GM18868 (cell line): ENCODE measurements around the gene BICC1.
"Not testable (repeated sequence)": the region's sequence is repeated elsewhere in the genome, so short reads cannot be mapped to it uniquely, and the experiment has no call there.

Source experiments
- ATAC-seq: cut with Tn5 transposase; IDR thresholded peaks from one replicate; pipeline ENCODE4 v1.9.1; 2021; ENCODE audit warnings: mild to moderate bottlenecking, moderate library complexity; ENCODE audit not compliant: unreplicated experiment

BICC1 gene

DNA sequence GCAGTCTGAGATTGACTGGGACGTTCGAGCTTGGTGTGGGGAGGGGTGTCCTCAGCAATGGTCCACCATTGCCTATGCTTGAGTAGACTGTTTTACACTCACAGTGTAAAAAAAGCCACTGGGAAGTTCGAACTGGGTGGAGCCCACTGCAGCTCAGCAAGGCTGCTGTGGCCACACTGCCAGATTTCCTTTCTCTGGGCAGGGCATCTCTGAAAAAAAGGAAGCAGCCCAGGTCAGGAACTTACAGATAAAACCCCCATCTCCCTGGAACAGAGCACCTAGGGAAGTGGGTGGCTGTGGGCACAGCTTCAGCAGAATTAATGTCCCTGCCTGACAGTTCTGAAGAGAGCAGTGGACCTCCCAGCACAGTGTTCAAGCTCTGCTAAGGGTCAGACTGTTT, 80.3 kb downstream of the BICC1 start:
- ATAC-seq, result no peak

DNA sequence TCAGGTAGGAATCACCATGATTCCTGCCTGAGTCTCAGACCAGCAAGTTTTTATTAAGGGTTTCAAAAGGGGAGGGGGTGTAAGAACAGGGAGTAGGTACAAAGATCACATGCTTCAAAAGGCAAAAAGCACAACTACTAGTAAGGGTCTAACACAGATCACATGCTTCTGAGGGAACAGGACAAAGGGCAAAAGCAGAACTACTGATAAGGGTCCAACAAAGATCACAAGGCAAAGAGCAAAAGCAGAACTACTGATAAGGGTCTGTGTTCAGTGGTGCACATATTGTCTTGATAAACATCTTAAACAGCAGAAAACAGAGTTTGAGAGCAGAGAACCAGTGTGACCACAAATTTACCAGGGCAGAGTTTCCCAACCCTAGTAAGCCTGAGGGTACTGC, 84.5 kb downstream of the BICC1 start:
- not testable (repeated sequence) for ATAC-seq

DNA sequence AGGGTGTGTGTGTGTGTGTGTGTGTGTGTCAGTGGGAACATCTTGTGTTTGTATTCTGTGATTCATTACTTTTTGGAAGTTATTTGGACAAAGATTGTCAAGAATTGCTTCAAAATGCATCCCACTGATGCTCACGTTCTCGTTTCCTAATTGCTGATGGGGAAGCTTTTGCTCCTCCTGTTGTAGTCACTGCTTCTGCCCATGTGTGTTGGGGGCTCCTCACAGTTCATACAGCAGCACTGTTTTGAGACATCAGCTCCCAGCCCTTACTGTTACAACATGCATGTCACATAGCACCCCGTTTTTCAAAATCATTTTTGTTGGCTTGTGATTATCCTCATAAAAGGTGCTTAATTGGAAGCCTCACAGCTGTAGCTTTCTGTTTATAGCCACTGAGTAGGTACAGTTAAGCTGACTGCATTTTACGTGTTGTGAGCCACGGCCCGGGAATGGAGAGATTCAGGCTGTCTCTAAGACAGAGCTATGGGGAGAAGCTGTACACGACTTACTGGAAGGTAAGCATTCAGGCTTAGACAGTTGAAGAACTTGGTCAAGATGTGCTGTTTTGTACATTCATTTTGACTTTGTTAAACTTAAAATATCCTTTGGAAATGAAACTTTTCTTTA, 87.4 kb downstream of the BICC1 start:
- ATAC-seq, result no peak

DNA sequence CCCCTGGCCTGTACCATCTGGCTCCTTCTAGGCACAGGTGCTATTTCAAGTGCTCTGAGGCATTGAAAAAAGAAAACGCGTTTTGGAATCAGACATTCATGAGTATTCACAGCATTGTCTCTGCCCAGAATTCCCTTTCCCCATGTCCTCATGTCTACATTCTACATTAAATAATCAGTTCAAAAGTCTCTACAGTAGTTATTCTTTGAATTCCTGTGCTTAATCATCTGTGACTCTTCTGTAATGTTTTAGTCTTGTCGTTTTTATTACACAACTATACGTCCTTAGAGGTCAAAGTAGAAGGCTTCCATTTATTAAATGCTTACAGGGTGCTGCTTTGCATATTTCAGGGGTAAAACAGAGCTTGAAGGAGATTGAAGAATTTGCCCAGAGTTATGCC, 95.7 kb downstream of the BICC1 start:
- ATAC-seq, result no peak

DNA sequence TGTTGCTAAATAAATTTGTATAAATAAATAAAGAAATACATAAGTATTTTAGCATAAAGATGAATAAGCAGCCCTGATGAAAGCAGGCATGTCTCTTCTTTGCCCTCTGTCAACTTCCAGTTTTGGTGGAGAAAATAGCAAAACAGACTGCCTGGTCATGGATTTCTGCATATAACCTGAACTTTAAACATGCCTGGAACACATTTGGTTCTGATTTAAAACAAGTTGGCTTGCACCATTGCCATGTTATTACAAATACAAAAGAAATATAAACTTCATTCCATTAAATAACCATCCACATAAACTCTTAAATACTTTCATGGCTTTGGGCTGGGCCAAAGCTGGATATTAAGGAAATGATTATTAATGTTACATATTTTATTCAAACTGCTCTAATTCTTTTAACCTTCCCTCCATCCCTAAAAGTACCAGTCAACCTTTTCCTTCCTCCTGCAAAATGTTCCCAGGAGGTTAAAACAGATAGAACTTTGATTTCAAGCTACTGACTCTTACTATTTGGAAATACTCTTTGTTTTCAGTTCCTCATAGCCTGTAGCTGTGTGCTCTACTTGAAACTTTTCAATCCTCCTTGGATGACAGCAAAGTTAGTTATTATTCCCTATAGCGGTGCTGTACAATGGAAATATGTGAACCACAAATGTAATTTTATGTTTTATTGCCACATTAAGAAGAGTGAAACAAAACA, 96.3 kb downstream of the BICC1 start:
- ATAC-seq, result no peak

DNA sequence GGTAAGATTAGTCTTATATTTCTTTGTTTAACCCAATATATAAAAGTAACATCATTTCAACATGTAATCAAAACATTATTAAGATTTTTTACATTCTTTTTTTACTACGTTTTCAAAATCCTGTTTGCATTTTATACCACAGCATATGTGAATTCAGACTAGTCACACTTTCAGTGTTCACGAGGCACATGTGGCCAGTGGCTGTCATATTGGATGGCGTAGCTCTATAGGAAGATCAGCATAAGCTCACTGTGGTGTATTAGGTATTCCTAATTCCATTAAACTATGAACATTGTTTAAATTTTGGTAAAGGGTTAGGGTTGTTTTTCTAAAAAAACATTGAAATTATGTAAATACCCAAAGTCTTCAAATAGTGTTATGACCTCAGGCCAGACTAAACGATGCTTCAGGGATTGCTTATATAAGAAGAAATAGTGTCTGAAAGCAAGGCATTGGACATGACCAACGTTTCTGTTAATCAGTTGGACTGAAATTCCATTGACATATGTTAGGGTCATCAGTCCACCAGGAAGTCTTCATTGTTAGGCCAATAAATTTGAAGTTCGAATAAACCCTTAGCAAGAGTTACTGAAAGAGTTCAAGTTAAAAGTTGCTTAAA, 97.0 kb downstream of the BICC1 start:
- no peak for ATAC-seq

DNA sequence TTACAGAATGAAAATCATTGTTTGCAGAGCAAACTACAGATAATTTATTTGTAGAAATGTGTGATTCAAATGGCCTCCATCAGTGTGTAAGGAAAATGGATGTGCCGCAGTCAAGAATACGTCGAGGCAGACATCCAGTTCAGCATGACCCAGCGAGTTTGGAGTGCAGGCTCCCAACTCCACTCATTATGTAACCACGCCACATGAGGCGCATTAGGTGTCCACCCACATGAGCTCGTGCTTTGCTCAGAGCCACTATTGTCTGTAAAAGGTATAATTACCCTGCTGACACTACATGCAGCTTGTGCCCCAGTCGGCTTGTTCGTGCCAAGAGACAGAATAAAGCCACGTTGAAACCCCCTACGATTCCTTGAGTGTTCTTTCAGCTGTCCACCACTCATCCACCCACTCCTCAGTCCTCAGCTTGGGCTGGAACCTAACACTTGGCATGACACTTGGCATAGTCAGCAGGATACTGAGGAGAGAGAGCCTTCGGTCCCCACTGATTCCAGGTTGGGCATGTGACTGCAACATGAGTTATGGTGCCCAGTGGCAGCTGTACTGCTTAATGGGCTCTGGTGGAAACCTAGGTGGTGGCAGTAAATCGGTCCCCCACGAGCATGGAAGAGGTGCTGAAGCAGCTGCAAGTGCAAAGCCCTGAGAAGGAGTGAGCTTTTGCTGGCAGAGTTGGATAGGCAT, 102.7 kb downstream of the BICC1 start:
- no peak for ATAC-seq

DNA sequence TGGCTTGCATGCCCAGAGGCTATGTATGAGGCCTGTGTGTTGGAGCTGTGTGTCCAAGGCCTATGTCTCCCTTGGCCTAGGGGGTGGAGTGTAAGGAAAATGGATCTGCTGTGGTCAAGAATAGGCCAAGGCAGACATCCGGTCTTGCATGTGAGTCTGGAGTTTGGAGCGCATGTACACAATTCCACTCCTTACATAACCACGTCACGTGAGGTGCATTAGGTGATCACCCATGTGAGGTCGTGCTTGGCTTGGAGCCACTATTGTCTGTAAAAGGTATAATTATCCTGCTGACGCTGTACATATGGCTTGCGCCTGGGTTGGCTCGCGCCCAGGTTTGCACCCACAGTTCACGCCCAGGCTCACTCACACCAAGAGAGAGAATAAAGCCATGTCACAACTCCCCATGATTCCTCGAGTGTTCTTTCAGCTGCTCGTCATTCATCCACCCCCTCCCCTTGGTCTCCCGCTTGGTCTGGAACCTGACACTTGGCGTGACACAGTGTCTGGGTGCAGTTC, 105.5 kb downstream of the BICC1 start:
- ATAC-seq, result no peak

DNA sequence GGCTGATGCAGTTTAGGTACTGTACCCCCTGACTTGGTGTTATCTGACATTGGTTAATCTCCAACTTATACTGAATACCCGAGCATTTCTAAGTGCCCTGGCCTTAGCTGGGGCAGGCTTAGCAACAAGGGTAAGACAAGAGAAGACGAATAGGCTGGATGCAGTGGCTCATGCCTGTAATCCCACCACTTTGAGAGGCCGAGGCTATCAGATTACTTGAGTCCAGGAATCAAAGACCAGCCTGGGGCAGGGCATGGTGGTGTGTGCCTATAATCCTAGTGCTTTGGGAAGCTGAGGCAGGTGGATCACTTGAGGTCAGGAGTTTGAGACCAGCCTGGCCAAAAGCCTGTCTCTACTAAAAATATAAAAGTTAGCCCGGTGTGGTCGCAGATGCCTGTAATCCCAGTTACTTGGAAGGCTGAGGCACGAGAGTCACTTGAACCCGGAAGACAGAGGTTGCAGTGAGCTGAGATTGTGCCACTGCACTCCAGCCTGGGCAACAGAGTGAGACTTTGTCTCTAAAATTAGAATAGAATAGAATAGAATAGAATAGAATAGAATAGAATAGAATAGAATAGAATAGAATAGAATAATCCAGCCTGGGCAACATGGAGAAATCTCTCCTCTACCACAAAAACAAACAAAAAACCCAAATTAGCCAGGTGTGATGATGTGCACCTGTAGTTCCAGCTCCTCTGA, 108.9 kb downstream of the BICC1 start:
- ATAC-seq, result no peak

DNA sequence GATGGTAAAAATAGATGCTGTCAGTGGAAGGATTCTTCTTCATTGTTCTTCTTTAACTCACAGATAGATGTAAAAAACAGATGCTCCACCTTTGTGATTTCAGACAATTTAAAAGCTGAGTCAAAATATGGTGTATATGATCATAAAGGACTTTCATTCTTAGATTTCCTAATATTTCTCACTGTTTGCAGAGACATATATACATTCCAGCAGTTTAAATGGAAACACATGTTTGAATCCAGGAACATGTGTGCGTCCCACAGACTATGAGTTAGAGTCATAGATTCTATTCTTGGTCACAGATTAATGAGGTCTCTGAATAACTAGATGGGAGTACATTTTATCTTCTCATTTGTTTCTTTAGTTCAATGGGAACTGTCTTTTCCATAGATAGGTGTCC, 109.6 kb downstream of the BICC1 start:
- no peak for ATAC-seq

DNA sequence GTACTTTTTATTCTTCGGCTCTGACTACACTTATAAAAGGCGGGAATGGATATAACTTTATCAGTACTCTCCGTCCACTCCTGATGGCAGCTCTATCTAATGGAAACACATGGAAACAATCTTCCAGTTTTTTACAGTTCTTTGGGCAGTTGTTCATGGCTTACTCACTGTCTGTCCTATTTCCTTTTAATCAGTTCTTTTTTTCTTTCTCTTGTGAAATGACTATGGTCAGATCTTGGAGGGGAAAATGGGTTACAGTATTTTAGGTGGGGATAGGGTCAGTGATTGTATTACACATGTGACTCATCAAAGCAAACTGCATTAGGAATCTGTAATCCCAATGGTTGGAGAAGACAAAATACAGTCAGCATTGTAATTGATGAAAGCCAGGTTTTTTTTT, 112.4 kb downstream of the BICC1 start:
- no peak for ATAC-seq

DNA sequence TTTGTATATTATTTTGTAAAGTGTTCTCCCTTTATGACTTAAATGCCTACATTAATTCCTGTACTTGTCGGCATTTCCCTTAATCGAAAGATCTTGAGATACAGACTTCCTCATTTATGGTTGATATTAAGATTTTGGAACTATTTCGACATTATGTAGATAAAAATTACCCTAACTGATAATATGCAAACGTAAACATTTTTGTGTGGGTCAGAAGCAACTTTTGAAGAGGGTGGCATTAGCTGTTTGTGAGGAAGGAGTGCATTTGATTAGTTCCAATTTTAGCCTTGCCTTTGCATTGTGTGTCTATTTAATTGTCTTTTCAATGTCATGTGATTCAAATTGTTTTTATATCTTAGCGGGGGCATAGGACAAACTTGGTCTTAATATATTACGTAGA, 114.7 kb downstream of the BICC1 start:
- no peak for ATAC-seq

DNA sequence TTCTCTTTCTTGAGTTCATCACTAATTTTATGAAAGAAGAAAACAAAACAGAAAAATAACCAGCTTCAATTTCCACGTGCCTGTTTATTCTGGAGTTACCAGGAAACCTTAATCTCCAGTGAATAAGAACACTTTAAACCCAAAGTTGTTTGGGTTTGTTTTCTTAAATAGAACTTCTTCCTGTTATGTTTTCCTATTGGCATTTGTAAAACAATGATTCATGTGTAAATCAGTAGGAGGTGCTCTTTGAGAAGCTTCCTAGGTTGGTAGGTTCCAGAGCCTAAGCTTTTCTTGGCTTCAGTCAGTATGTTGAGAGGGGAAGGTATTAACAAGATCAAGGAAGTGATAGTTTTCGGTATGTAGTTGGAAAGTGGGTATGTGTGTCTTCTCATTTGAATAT, 119.0 kb downstream of the BICC1 start:
- ATAC-seq, result no peak

DNA sequence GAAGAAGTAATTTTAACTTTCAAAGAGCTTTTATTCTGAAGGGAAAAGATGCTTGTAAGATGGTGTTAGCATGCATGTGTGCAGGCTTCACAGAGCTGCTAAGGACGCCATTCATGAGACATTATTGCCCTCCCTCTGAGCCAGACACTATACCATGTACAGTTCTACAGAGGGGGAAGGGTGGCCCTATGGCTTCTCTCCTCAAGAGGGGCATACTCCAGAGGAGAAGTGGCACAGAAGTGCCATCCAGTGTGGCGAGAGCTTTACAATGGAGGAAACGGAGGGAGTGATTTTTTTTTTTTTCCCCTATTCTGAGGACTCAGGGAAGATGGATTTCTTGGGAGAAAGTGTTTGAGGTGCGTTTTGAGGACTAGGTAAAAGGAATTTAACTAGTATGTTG, 119.5 kb downstream of the BICC1 start:
- no peak for ATAC-seq

DNA sequence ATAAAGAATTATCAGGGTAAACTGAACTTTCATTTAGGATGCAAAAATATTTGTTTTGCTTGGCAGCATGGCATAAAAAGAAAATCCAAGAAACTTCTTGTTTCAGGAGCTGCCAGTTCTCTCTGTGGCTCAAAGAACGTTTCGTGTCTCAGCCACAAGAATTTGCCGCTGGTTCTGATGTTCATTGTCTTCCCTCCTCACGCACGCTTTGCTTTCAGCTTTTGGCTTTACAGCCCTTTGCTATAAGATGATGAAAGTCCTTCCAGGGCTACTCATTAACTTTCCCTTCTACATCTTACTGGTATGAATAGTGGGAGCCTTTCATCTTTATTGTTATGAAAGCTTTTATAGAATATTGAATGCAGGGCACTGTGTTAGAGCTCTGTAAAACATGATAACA, 124.7 kb downstream of the BICC1 start:
- no peak for ATAC-seq

DNA sequence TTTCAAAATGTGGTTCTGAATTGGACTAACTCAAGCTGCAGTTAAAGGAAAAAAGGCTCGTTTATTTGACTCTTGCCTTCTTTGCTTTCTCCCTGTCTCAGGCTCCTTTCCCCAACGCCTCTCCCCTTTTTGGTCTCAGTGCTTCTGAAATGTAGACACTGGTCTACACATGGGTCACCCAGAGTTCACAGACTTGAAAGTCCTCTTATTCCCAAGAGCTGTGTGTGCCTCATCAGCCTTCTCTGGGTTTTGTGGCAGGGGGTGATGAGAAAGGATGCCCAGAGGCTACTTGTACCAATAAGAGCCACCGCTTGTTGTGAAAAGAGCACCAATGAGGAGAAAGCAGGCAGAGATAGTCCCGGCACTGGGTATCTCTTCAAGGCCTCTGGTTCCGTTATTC, 125.7 kb downstream of the BICC1 start:
- no peak for ATAC-seq

DNA sequence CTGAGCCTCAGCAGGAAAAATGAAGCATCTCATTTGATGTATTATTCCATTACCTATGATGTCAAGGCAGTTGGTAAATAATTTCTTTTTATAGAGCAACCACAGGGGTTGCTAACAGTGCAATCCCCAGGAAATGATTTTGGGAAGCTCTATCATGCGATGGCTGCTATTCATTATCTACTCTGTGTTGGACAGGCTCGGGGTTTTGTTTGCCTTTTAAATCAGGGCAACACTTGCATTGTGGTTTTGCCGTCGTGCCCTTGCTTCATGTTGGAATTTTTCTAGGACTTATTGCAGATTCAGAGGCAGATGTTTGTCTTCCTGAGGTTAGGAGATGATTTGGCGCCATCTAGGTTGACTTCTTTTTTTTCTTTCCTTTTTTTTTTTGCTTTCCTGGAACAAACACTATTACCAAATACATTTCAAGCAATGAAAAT, 128.4 kb downstream of the BICC1 start:
- ATAC-seq, result no peak

DNA sequence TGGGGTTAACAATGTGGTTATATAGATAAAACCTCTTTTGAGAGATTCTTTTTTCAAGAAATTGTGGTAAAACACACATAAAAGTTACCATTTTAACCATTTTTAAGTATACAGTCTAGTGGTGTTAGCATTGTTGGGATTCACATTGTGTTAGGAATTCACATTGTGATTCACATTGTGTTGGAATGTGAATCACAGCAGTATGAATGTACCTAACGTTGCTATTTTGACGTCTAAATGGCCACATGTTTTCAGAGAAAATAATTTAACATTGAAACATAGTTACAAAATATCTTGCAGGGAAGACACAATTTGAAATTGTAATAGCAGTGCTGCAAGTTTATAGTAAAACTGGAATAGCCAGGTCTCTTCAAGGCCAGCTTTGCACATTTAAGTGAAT, 129.0 kb downstream of the BICC1 start:
- ATAC-seq, result no peak

DNA sequence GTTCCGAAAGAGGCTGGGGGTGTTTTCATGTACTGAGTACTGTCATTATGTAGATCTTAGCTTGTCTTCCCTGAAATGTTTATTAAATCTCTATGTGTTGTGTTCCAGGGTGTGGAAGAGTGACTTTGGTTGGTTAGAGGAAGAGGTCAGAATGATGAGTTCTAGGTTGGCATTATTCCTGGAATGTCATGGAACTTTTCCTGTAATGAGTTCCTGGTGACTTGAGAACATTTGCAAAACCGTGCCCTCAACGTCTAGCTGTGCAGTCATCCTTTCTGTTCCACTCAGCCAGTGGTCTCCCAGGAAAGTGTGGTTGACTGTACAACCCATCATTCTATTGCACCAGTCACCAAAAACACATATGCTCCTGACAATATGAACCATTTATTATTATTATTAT, 129.6 kb downstream of the BICC1 start:
- no peak for ATAC-seq

DNA sequence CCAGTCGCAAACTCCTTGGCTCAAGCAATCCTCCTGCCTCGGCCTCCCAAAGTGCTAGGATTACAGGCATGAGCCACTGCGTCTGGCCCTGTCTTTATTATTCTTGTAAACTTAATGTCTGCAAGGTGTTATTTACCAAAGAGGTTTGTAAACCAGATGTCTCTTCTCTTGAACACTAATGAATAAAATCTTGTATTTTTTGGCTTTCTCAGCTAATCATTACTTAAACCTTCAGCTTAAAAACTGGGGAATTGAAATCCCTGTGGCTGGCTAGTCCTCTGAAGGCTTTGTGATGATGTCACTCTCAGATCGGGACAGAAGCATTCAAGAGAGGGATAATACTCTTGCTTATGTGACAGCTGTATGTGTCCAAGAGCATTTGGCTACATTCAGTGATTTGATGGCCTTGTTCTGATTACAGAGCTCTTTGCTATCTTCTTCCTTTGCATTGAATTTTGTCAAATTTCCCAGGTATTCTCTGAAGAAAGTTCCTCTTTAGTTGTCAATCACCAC, 130.3 kb downstream of the BICC1 start:
- ATAC-seq, result no peak

DNA sequence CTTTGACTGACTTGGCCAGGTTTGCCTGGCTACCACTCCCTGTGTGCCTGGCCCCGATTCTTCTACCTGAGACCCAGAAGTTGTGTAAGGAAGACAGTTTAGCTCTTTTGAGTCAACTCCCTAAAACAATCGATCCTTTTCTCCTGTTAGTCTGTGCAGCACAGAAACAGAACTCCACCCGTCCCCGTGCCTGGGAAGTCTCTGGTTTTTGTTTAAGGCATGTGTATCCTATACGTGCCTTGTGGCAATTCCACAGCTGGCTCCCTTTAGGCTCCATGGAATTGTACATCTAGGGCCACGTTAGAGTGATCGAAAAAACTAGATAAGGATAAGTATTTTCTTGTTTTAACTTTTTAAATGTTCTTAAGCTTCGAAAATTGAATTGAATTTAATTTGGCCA, 131.6 kb downstream of the BICC1 start:
- no peak for ATAC-seq
